NB4 (cell line): ENCODE measurements around the gene FUBP3.

Experiments used
- CTCF ChIP-seq: IDR thresholded peaks from one replicate; pipeline ENCODE4 v1.5.1; 2012; ENCODE audit warnings: low read depth, low read length
- MYC ChIP-seq: IDR thresholded peaks from 2 replicates; pipeline ENCODE4 v1.6.1; 2011; ENCODE audit warnings: low read depth, low read length
- POLR2A ChIP-seq: IDR thresholded peaks from 2 replicates; pipeline ENCODE4 v1.6.1; 2011; ENCODE audit warnings: mild to moderate bottlenecking; ENCODE audit not compliant: insufficient read length; ENCODE audit errors: extremely low read depth
- TF ChIP-seq, protein P1 (sequence below): IDR thresholded peaks from 2 replicates; pipeline ENCODE4 v1.6.1; 2011; ENCODE audit warnings: low read depth, low read length

DNA sequence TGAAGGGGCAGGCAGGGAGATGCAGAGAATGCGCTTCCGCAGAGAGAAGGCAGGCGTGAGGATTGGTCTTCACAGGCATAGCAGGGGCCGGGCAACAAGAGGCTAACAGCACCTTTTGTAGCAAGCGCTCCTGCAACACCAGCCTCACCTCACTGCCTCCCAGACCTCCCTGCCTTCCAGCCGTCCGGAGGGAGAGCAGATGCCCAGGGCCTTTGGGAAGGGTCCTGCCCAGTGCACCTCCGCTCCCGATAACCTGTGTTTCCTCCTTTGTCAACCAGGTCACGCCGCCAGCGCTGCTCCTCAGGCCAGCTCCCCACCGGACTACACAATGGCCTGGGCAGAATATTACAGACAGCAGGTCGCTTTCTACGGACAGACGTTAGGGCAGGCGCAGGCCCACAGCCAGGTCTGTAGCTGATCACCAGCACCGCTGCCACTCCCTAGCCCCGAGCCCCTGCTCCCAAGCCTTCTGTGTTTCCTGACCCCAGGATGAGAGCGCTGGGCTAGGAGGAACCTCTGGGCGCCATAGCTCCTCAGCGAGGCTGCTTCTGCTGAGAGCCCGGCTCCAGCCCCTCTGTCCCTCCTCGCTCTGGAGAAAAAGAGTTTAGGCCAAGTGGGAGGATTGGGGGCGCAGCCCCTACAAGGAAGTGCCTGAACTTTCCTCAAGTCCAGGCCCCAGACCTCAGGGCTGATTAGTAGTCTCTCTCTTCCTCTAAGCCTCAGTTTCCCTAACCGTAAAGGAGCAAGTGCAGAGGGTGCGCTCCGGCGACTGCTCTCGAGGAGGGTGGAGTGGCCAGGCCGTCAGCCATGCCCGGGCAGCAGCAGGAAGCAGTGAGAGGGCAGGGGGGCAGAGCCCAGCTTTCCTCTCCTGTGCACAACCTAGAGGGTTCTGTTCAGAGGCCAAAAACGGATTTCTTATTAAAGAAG, 56.6 kb downstream of the FUBP3 start:
- no peak for TF ChIP-seq CTCF
- no peak for TF ChIP-seq POLR2A
- TF ChIP-seq, protein P1, sequence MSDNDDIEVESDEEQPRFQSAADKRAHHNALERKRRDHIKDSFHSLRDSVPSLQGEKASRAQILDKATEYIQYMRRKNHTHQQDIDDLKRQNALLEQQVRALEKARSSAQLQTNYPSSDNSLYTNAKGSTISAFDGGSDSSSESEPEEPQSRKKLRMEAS: no peak
- TF ChIP-seq MYC: no peak
